Thymus (tissue), 11 donors: ENCODE measurements around the gene REC8. TPM values are rescaled to one million over a fixed set of nuclear protein-coding genes. Genes with fewer than 3 reads are reported as not detected.

Source experiments
- DNase-seq, 9 donors: peaks; one replicate each; pipeline ENCODE4 v3.0.0-alpha.2; 2013; ENCODE audit warnings: low spot score in 9 of 9, low read depth in 6 of 9, missing footprints in 1 of 9
- H3K27ac ChIP-seq, 2 donors: one replicate each; pipeline ENCODE4 v1.5.1; 2013; ENCODE audit warnings: control low read depth in 1 of 2, low read depth in 1 of 2, low read length in 1 of 2, mild to moderate bottlenecking in 1 of 2, moderate library complexity in 1 of 2
- H3K27me3 ChIP-seq, 2 donors: one replicate each; pipeline ENCODE4 v1.5.1; 2013; ENCODE audit warnings: low read length in 1 of 2; ENCODE audit not compliant: control insufficient read depth in 2 of 2, insufficient read depth in 1 of 2
- H3K36me3 ChIP-seq, 2 donors: one replicate each; pipeline ENCODE4 v1.5.1; 2013; ENCODE audit warnings: low read length in 1 of 2, mild to moderate bottlenecking in 1 of 2, moderate library complexity in 1 of 2; ENCODE audit not compliant: control insufficient read depth in 2 of 2, insufficient read depth in 2 of 2
- H3K4me1 ChIP-seq, 2 donors: one replicate each; pipeline ENCODE4 v1.5.1; 2013; ENCODE audit warnings: low read length in 2 of 2; ENCODE audit not compliant: control insufficient read depth in 2 of 2, insufficient read depth in 2 of 2
- H3K4me3 ChIP-seq, 2 donors: one replicate each; pipeline ENCODE4 v1.5.1; 2013; ENCODE audit warnings: low read length in 2 of 2, control low read depth in 1 of 2, mild to moderate bottlenecking in 1 of 2
- H3K9me3 ChIP-seq, 2 donors: one replicate each; pipeline ENCODE4 v1.5.1; 2013; ENCODE audit warnings: low read length in 1 of 2, mild to moderate bottlenecking in 1 of 2; ENCODE audit not compliant: control insufficient read depth in 2 of 2, insufficient read depth in 1 of 2
- WGBS: extraction: QIAGEN DNeasy Blood & Tissue Kit; methylation state at CpG from one replicate; pipeline ENCODE4 v1.1.7; 2013; 5-methylcytosine and 5-hydroxymethylcytosine counted together
- polyA plus RNA-seq: library from polyadenylated mRNA; stranded (reverse); fragments of 200-250 nt; gene quantifications from one replicate; pipeline ENCODE4 v1.2.3, GENCODE V29; 2013
- total RNA-seq: library from RNA; stranded (reverse); fragments of 120-200 nt; gene quantifications from one replicate; pipeline ENCODE4 v1.2.4, GENCODE V29; 2013
- donor health status: healthy.

Gene REC8
- total and polyA plus RNA-seq, 2 donors, result 17.7 to 47.8 TPM

- H3K27me3 ChIP-seq, result no peaks in the 10 kb centered on the region
- no peaks in the 10 kb centered on the region for H3K9me3 ChIP-seq
- H3K4me1 ChIP-seq, result peaks cover 12 to 14% of the 10 kb centered on the region in 2 donors
- no peak overlapping the region for H3K4me3 ChIP-seq
- no peak for DNase-seq
- no peak overlapping the region for H3K27ac ChIP-seq
- WGBS, result 97% methylated on average over 9 of the region's 9 CpGs
- H3K36me3 ChIP-seq, result peaks cover 57 to 65% of the 10 kb centered on the region in 2 donors
Measured at GRCh38 chr14:24150993-24151392, 20.9 kb upstream of the REC8 start.

GRCh38 chr14:24151404-24152080, 20.3 kb upstream of the REC8 start:
- Histone ChIP-seq H3K36me3 (peaks cover 62 to 69% of the 10 kb centered on the region in 2 donors), H3K4me1 (peaks cover 10 to 11% of the 10 kb centered on the region in 2 donors), H3K4me3 (no peak overlapping the region), H3K27me3 (no peaks in the 10 kb centered on the region), H3K9me3 (no peaks in the 10 kb centered on the region), H3K27ac (no peak overlapping the region)
- DNase-seq, result no peak
- 98% methylated on average over 16 of the region's 16 CpGs for WGBS

DNA sequence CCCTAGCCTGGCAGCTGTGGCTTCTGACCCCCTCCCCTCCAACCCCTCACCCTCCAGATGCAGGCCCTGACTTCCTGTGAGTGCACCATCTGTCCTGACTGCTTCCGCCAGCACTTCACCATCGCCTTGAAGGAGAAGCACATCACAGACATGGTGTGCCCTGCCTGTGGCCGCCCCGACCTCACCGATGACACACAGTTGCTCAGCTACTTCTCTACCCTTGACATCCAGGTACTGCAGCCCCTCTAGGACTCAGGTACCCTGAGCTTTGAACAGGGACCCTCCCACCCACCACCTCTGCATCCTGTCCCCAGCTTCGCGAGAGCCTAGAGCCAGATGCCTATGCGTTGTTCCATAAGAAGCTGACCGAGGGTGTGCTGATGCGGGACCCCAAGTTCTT, 16.8 kb upstream of the REC8 start:
- Histone ChIP-seq H3K36me3 (peaks cover 78 to 81% of the 10 kb centered on the region in 2 donors), H3K9me3 (no peaks in the 10 kb centered on the region), H3K4me3 (no peak overlapping the region), H3K4me1 (peaks cover 0 to under 1% of the 10 kb centered on the region in 2 donors), H3K27ac (no peak overlapping the region), H3K27me3 (no peaks in the 10 kb centered on the region)
- WGBS, result 99% methylated on average over 10 of the region's 10 CpGs
- no peak for DNase-seq

- Histone ChIP-seq H3K36me3 (peaks cover 67 to 71% of the 10 kb centered on the region in 2 donors), H3K4me3 (no peak overlapping the region), H3K4me1 (peaks cover 4 to 10% of the 10 kb centered on the region in 2 donors), H3K27me3 (no peaks in the 10 kb centered on the region), H3K9me3 (no peaks in the 10 kb centered on the region), H3K27ac (no peak overlapping the region)
- no peak for DNase-seq
- 97% methylated on average over 1 of the region's 1 CpG for WGBS
Measured at GRCh38 chr14:24156840-24157239, 15.0 kb upstream of the REC8 start.

- H3K36me3 ChIP-seq, result peaks cover 64 to 69% of the 10 kb centered on the region in 2 donors
- no peak for DNase-seq
- WGBS, result 98% methylated on average over 12 of the region's 12 CpGs
- H3K9me3 ChIP-seq, result no peaks in the 10 kb centered on the region
- H3K4me3 ChIP-seq, result no peak overlapping the region
- no peaks in the 10 kb centered on the region for H3K27me3 ChIP-seq
- no peak overlapping the region for H3K27ac ChIP-seq
- H3K4me1 ChIP-seq, result peaks cover 6 to 15% of the 10 kb centered on the region in 2 donors
Measured at GRCh38 chr14:24157331-24157730, 14.5 kb upstream of the REC8 start.

GRCh38 chr14:24159777-24160498, 11.9 kb upstream of the REC8 start:
- WGBS, result 98% methylated on average over 11 of the region's 11 CpGs
- no peak for DNase-seq
- no peaks in the 10 kb centered on the region for H3K27me3 ChIP-seq
- peak overlapping the region; percentile 92 to 93 for H3K27ac ChIP-seq
- peaks cover 6 to 34% of the 10 kb centered on the region in 2 donors for H3K4me1 ChIP-seq
- H3K36me3 ChIP-seq, result peaks cover 69 to 78% of the 10 kb centered on the region in 2 donors
- H3K4me3 ChIP-seq, result no peak overlapping the region
- H3K9me3 ChIP-seq, result no peaks in the 10 kb centered on the region

DNA sequence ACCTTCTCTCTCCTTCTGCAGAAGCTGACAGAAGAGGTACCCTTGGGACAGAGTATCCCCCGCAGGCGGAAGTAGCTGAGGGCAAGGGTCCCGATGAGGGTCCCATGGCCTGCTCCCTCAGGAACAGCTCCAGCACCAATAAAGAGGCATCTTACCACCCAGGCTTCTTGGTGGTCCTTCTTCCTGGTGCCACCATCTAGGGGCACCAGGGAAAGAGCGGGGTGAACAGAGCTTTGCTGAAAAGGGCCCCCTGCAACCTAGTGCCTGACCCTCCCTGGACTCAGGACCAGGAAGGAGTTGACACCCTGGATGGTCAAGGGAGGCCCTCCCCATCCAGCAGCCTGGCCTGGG, 11.4 kb upstream of the REC8 start:
- no peaks in the 10 kb centered on the region for H3K27me3 ChIP-seq
- peak overlapping the region; percentile 92 to 93 for H3K27ac ChIP-seq
- peaks cover 6 to 34% of the 10 kb centered on the region in 2 donors for H3K4me1 ChIP-seq
- WGBS, result over 99% methylated on average over 4 of the region's 4 CpGs
- no peaks in the 10 kb centered on the region for H3K9me3 ChIP-seq
- DNase-seq, result no peak
- H3K4me3 ChIP-seq, result no peak overlapping the region
- H3K36me3 ChIP-seq, result peaks cover 69 to 78% of the 10 kb centered on the region in 2 donors

DNA sequence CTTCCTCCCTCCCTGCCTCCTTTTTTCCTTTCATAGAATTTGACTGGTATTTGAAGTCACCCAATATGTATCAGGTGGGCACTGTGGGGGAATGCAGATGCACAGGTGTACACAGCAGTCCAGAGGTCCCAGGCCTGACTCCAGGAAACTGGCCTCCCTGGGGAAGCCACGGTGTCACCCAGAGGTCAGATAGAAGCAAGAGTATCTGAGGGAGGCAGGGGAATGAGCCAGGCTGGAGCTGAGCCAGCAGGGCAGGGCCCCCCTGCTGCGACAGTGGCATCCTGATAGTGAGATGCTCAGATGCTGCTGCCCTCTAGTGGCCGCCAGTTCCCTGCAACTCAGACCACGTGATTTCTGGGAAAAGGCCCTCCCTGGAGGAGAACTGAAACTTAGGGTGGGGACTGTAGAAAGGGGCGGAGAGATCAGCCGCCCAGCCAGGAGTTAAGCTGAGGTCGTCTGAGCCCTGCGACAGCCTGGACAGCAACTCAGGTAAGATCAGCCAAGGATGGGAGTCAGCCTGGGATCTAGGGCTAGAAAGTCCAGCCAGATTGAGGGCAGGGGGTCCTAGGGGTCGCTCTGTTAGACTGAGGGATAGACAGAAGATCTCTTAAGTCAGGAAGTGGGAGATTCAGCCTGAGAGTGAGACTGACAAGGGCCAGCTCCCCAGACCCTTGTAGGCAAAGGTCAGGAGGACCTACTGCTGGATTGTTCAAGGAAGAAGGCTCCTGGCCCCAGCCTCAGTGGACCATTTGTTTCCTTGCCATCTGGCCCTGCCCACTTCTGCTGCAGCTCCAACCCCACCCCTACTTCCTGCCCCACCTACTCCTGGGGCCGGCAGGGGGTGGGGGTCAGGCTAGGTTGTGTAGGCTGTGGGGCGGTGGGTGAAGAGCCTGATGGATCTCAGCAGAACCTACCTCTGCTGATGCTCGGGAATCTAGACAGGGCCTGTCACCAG, 10.8 kb upstream of the REC8 start, which contains the start of gene IRF9:
Gene IRF9 (plus strand): TSS at position 416 of the 955 bp plus-strand sequence. CDS start 880 bp downstream, outside the sequence.
- H3K9me3 ChIP-seq, result no peaks in the 10 kb centered on the region
- peak within 1 kb of the TSS; percentile 93 to 96 for H3K27ac ChIP-seq
- peaks cover 6 to 34% of the 10 kb centered on the region in 2 donors for H3K4me1 ChIP-seq
- peaks cover 69 to 78% of the 10 kb centered on the region in 2 donors for H3K36me3 ChIP-seq
- H3K4me3 ChIP-seq, result peak within 1 kb of the TSS; percentile 85 to 88
- no peaks in the 10 kb centered on the region for H3K27me3 ChIP-seq
- peak; percentile 94 to 99 (median 99) for DNase-seq
- WGBS, result under 1% methylated on average over 12 of the region's 12 CpGs
